Neural progenitor cell (in vitro differentiated cells): ENCODE data around the gene GNAQ.

Experiments used
- EZH2 ChIP-seq: fragments of 200-600 bp; sonication (generic); IDR thresholded peaks from 2 replicates; pipeline ENCODE4 v1.6.1; 2017; ENCODE audit warnings: antibody characterized with exemption, mild to moderate bottlenecking, moderate library complexity
- TF ChIP-seq, protein P1 (sequence below): fragments of 200-600 bp; sonication (generic); IDR thresholded peaks from 2 replicates; pipeline ENCODE4 v1.5.1; 2017; ENCODE audit warnings: antibody characterized with exemption, mild to moderate bottlenecking

DNA sequence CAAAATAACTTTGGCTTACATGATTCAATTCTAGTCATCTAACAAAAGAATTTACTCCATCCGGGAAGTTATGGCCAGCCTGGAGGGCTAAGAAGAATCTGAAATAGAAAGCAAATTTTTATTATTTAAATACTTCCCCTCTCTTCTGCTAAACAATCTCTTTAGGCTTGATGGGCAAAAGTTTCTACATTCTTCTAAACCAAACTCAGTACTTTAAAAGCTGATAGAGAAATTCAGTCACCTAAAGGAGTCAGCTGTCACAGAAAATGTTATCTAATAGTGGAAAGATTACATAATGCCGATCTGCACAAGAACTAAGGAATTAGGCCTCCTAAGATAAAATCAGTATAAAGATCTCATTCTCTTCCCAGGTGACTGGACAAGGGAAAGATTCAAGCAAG, 32.4 kb downstream of the GNAQ start:
- TF ChIP-seq EZH2, result no peak
- TF ChIP-seq, protein P1, sequence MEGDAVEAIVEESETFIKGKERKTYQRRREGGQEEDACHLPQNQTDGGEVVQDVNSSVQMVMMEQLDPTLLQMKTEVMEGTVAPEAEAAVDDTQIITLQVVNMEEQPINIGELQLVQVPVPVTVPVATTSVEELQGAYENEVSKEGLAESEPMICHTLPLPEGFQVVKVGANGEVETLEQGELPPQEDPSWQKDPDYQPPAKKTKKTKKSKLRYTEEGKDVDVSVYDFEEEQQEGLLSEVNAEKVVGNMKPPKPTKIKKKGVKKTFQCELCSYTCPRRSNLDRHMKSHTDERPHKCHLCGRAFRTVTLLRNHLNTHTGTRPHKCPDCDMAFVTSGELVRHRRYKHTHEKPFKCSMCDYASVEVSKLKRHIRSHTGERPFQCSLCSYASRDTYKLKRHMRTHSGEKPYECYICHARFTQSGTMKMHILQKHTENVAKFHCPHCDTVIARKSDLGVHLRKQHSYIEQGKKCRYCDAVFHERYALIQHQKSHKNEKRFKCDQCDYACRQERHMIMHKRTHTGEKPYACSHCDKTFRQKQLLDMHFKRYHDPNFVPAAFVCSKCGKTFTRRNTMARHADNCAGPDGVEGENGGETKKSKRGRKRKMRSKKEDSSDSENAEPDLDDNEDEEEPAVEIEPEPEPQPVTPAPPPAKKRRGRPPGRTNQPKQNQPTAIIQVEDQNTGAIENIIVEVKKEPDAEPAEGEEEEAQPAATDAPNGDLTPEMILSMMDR, result no peak
